Esophagus squamous epithelium (tissue), 4 donors: ENCODE measurements around the gene FOXD2.

ENCODE experiments used
- CTCF ChIP-seq, 6 experiments: fragments of 450-650 bp in 4 of 6; fragments of 200-600 bp in 2 of 6; sonication (generic) in 2 of 6; IDR thresholded peaks; one replicate each; pipeline ENCODE4 v1.5.1; 2016 to 2019; ENCODE audit warnings: antibody characterized with exemption in 6 of 6, mild to moderate bottlenecking in 4 of 6, moderate library complexity in 4 of 6
- POLR2A ChIP-seq, 4 donors: fragments of 450-650 bp; IDR thresholded peaks; one replicate each; pipeline ENCODE4 v1.6.1; 2017; ENCODE audit warnings: antibody characterized with exemption in 4 of 4, mild to moderate bottlenecking in 4 of 4, moderate library complexity in 3 of 4

- TF ChIP-seq CTCF (IDR thresholded peaks at IDR 0.05) (no peak), POLR2A (IDR thresholded peaks at IDR 0.05) (no peak)
Observed at GRCh38 chr1:47448462-47449222, 10.8 kb downstream of the FOXD2 start.
